ENCODE measurements around the gene CDK5.

DNA sequence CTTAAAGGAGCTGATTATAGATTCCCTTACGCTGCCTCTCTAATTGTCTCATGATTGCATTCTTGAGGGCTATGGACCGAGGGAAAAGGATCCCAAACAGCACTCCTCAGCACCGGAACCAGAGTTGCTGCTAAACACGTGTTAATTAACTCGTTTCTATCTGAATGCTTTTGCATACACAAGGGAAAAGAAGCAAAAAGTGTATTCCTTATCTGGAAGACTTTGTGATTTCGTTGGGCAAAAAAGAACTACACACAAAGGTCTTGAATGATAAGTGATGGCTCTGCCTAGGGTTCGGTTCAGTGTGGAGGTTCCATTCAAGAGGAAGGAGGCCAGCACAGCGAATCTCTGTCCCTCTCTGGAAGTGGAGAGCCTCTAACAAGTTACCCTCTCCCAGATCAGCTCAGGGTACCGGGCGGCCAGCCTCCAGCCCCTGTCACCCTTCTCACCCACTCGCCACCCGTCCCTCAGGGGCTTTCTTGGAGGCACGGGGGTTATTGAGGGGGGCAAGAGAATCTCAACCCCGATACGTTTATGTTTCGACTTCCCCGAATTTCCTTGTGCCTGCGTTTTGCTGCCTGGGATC lies 1.2 kb upstream of the CDK5 start:
- TF ChIP-seq EZH2phosphoT487 (IDR thresholded peaks at IDR 0.05; ENCODE audit: low read depth) (no peak), CTCF (IDR thresholded peaks at IDR 0.05; ENCODE audit: low read depth, low read length) (no peak)
